ENCODE data around the gene PHETA2.
A peak's percentile ranks its signal among the peaks of the same experiment; 100 is the strongest.
"Not testable (repeated sequence)": the region's sequence is repeated elsewhere in the genome, so short reads cannot be mapped to it uniquely, and the experiment has no call there.

Gene PHETA2

GRCh38 chr22:42111798-42112197 is 37.8 kb downstream of the PHETA2 start:
- DNase-seq = no peak

- not testable (repeated sequence) for DNase-seq
Observed at GRCh38 chr22:42112793-42113192, 38.7 kb downstream of the PHETA2 start.

- DNase-seq = no peak
Observed at GRCh38 chr22:42114721-42115120, 40.7 kb downstream of the PHETA2 start.

- DNase-seq = not testable (repeated sequence)
Observed at GRCh38 chr22:42115420-42115830, 41.4 kb downstream of the PHETA2 start.

GRCh38 chr22:42116848-42117424 is 42.9 kb downstream of the PHETA2 start:
- DNase-seq = no peak

- peak; percentile 27 for DNase-seq
Observed at GRCh38 chr22:42120231-42121021, 46.4 kb downstream of the PHETA2 start.

GRCh38 chr22:42123529-42123928 is 49.5 kb downstream of the PHETA2 start:
- DNase-seq = not testable (repeated sequence)

GRCh38 chr22:42127606-42128005 is 53.6 kb downstream of the PHETA2 start:
- no peak for DNase-seq

GRCh38 chr22:42128007-42128406 is 54.0 kb downstream of the PHETA2 start:
- not testable (repeated sequence) for DNase-seq

Measured in activated T-cell treated with anti-CD3 and anti-CD28 coated beads, Interleukin-2, amount 50 U/mL, for 1 hour (primary cell).